Choroid plexus epithelial cell (primary cell): Measurements from ENCODE around the gene SNAP25.

Experiments used
- DNase-seq: peaks from one replicate; pipeline ENCODE4 v3.0.0-alpha.2; 2010; ENCODE audit warnings: low read depth
- H3K4me3 ChIP-seq: 2 replicates; pipeline ENCODE4 v1.5.1; 2011; ENCODE audit warnings: low read depth, mild to moderate bottlenecking, control low read depth, low read length, moderate library complexity
- TF ChIP-seq, protein P1 (sequence below): conservative IDR thresholded peaks from 2 replicates; pipeline ENCODE4 v1.5.1; 2011; ENCODE audit warnings: low read depth, mild to moderate bottlenecking, control low read depth, inconsistent platforms, low read length, moderate library complexity

Gene SNAP25

DNA sequence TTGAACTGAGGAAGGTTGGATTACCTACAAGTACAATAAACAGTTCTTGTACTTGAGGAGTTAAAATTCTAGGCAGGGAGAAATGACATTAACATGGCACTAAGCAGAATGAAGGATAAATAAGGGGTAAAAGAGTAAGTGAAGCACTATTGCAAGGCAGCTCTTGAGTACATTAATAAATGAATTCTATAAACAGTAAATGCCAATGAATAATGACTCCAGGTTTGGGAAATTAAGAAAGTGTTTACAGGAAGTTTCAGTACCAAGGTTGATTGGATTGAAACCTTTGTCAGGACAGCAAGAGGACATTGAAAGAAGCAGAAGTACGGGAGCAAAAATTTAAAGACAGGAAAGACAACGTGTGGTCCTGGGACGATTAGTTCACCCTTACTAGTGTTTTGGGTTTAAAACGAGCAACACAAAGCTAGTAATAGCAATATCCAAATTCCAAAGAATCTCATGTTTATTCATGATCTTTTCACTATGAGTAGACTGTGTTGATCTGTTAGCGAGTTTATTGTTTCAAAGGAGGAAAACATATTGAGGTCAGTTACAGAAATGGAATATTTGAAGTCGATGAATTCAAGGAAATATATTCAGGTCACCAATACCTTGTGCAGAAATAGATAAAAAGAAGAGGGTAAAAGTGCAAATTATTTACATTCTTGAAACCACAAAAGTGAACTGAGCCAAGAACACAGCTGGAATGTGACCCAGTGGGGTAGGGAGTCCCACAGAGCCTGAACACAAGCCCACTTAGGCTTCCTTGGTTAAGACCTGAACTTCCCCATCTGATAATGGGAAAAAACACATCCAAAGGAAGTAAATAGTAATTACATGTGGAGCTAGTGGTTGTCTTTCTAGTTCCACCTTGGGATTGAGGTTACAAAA lies 134.5 kb downstream of the SNAP25 start:
- DNase-seq: peak; percentile 87
- TF ChIP-seq, protein P1, sequence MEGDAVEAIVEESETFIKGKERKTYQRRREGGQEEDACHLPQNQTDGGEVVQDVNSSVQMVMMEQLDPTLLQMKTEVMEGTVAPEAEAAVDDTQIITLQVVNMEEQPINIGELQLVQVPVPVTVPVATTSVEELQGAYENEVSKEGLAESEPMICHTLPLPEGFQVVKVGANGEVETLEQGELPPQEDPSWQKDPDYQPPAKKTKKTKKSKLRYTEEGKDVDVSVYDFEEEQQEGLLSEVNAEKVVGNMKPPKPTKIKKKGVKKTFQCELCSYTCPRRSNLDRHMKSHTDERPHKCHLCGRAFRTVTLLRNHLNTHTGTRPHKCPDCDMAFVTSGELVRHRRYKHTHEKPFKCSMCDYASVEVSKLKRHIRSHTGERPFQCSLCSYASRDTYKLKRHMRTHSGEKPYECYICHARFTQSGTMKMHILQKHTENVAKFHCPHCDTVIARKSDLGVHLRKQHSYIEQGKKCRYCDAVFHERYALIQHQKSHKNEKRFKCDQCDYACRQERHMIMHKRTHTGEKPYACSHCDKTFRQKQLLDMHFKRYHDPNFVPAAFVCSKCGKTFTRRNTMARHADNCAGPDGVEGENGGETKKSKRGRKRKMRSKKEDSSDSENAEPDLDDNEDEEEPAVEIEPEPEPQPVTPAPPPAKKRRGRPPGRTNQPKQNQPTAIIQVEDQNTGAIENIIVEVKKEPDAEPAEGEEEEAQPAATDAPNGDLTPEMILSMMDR: no peak
- no peak overlapping the region for H3K4me3 ChIP-seq

DNA sequence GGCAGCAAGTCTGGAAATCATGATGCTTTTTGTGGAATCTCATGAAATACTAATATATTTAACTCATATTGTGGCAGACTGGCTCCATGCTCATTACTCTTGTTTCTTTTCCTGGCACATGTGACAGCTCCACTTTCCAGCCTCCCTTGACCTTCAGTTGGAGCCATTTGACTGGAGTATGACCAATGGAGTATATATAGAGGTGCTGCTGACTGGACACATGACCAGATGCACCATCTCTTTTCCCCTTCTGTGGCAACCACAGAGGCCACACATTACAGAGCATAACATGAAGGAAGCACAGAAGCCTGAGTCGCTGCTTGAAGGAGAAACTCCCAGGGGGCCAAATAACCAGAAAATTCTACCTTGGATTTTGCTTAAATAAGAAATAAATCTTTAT lies 138.0 kb downstream of the SNAP25 start:
- no peak for DNase-seq
- no peak overlapping the region for H3K4me3 ChIP-seq
- TF ChIP-seq, protein P1: no peak
